ENCODE measurements around the gene ARSK. TPM values are rescaled to one million over a fixed set of nuclear protein-coding genes. Genes with fewer than 3 reads are reported as not detected.

Gene ARSK
- total RNA-seq, 1 experiment from 2014 or later = 8.5 TPM

GRCh38 chr5:95623706-95624105 lies 68.8 kb downstream of the ARSK start:
- H4K91ac ChIP-seq (ENCODE audit: insufficient read length, low read depth, low read length) = no peak overlapping the region
- no peaks in the 10 kb centered on the region for H4K20me1 ChIP-seq (ENCODE audit: control insufficient read depth, insufficient read depth, insufficient read length)
- H3K27me3 Mint-ChIP-seq (ENCODE audit: low read depth) = peaks cover 52% of the 10 kb centered on the region
- no peak overlapping the region for H3K9ac ChIP-seq (ENCODE audit: extremely low read depth, insufficient read length, low read length)
- no peak overlapping the region for H2BK20ac ChIP-seq (ENCODE audit: low read depth, low read length, poor library complexity, severe bottlenecking)
- no CpG with 5 or more reads among the region's 5 CpGs for WGBS (ENCODE audit: extremely low coverage, insufficient read length, low lambda C conversion rate)
- no peak overlapping the region for H4K5ac ChIP-seq (ENCODE audit: insufficient read length, low read depth, low read length)
- H3K4ac ChIP-seq (ENCODE audit: low read depth, low read length) = no peak overlapping the region
- H3K23ac ChIP-seq (ENCODE audit: insufficient read length, low read depth, low read length) = no peak overlapping the region
- H3K27me3 ChIP-seq (ENCODE audit: insufficient read depth, low read length) = peaks cover 21% of the 10 kb centered on the region
- DNase-seq = no peak
- no peak overlapping the region for H2BK5ac ChIP-seq (ENCODE audit: insufficient read length, low read length)
- H3K14ac ChIP-seq (ENCODE audit: insufficient read depth, low read length) = no peak overlapping the region
- H3K79me2 ChIP-seq (ENCODE audit: insufficient read depth, low read length) = no peaks in the 10 kb centered on the region
- no peak overlapping the region for H2AFZ ChIP-seq (ENCODE audit: low read length)
- no peaks in the 10 kb centered on the region for H3K4me1 ChIP-seq (ENCODE audit: insufficient read depth, low read length)
- no peak overlapping the region for H3K56ac ChIP-seq (ENCODE audit: insufficient read length, low read depth, low read length)
- H3K4me2 ChIP-seq (ENCODE audit: insufficient read depth, insufficient read length, low read length) = no peak overlapping the region
- H2BK15ac ChIP-seq (ENCODE audit: low read depth, low read length) = no peak overlapping the region
- H3K4me3 Mint-ChIP-seq = no peak overlapping the region
- no peak overlapping the region for H2BK12ac ChIP-seq (ENCODE audit: insufficient read length, low read depth, low read length)
- no peak overlapping the region for H3K27ac ChIP-seq (ENCODE audit: insufficient read length, low read depth, low read length)
- no peak overlapping the region for H2AK5ac ChIP-seq (ENCODE audit: insufficient read length, low read length)
- peaks cover 14% of the 10 kb centered on the region in 2 experiments for H3K4me1 Mint-ChIP-seq
- no peak overlapping the region for H3T11ph ChIP-seq (ENCODE audit: low read length)
- peaks cover 13 to 18% of the 10 kb centered on the region in 2 experiments for H3K9me3 Mint-ChIP-seq
- no peak overlapping the region for H3K27ac Mint-ChIP-seq
- H3K79me1 ChIP-seq (ENCODE audit: insufficient read depth, low read depth, low read length, poor library complexity, severe bottlenecking) = no peaks in the 10 kb centered on the region
- H3K9me3 ChIP-seq (ENCODE audit: control insufficient read depth, low read depth, low read length) = peaks cover 12% of the 10 kb centered on the region
- peaks cover 13% of the 10 kb centered on the region for H3K23me2 ChIP-seq (ENCODE audit: insufficient read length, low read depth, low read length, poor library complexity, severe bottlenecking)
- H3K18ac ChIP-seq (ENCODE audit: insufficient read length, low read depth, low read length) = no peak overlapping the region
- no peak overlapping the region for H2BK120ac ChIP-seq (ENCODE audit: low read depth, low read length, poor library complexity, severe bottlenecking)
- no peak for TF ChIP-seq CTCF (conservative IDR thresholded peaks at IDR 0.05)
- peaks cover 8 to 12% (median 12%) of the 10 kb centered on the region in 3 experiments for H3K36me3 Mint-ChIP-seq (ENCODE audit: insufficient read depth in 1 of 3, low read depth in 3 of 3)
- H4K8ac ChIP-seq (replicated peaks; ENCODE audit: insufficient read length, low read depth, low read length) = no peak overlapping the region

Data from H9 (cell line).